Epithelial cell of proximal tubule (primary cell): Measurements from ENCODE around the gene EIF2AK3. TPM values are rescaled to one million over a fixed set of nuclear protein-coding genes. Genes with fewer than 3 reads are reported as not detected.

ENCODE experiments used
- DNase-seq: peaks from one replicate; pipeline ENCODE4 v3.0.0-alpha.2; 2011; ENCODE audit warnings: low read depth
- H3K4me3 ChIP-seq: 2 replicates; pipeline ENCODE4 v1.5.1; 2011; ENCODE audit warnings: low read depth, mild to moderate bottlenecking, low read length
- total RNA-seq: library from RNA; depleted of rRNA; stranded (reverse); fragments of >200 nt; gene quantifications from 2 replicates; pipeline ENCODE4 v1.2.3, GENCODE V29; 2015
- TF ChIP-seq, protein P1 (sequence below): conservative IDR thresholded peaks from 2 replicates; pipeline ENCODE4 v1.5.1; 2012; ENCODE audit warnings: low read depth, mild to moderate bottlenecking, low read length

Gene EIF2AK3
- total RNA-seq, 1 donor from 2014 or later: 12.3 TPM

DNA sequence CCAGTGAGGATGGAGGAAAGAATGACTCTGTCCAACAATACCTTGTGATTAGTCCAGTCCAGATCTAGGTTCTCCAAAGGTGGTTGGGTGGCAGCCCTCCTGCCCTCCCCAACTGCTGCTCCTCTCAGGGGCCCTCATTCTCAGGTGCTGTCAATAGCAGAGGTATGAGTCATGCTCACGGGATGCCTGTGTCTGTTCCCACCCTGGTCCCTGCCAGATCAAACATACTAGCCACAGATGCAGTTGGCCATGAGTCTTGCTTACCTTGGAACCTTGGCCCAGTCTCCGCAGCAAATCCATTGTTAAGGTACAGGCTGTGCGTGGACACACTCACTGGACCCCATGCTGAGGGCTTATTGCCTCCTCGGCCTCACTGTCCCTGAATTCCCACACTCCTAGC is 39.3 kb upstream of the EIF2AK3 start:
- DNase-seq: no peak
- TF ChIP-seq, protein P1, sequence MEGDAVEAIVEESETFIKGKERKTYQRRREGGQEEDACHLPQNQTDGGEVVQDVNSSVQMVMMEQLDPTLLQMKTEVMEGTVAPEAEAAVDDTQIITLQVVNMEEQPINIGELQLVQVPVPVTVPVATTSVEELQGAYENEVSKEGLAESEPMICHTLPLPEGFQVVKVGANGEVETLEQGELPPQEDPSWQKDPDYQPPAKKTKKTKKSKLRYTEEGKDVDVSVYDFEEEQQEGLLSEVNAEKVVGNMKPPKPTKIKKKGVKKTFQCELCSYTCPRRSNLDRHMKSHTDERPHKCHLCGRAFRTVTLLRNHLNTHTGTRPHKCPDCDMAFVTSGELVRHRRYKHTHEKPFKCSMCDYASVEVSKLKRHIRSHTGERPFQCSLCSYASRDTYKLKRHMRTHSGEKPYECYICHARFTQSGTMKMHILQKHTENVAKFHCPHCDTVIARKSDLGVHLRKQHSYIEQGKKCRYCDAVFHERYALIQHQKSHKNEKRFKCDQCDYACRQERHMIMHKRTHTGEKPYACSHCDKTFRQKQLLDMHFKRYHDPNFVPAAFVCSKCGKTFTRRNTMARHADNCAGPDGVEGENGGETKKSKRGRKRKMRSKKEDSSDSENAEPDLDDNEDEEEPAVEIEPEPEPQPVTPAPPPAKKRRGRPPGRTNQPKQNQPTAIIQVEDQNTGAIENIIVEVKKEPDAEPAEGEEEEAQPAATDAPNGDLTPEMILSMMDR: no peak
- H3K4me3 ChIP-seq: no peak overlapping the region

DNA sequence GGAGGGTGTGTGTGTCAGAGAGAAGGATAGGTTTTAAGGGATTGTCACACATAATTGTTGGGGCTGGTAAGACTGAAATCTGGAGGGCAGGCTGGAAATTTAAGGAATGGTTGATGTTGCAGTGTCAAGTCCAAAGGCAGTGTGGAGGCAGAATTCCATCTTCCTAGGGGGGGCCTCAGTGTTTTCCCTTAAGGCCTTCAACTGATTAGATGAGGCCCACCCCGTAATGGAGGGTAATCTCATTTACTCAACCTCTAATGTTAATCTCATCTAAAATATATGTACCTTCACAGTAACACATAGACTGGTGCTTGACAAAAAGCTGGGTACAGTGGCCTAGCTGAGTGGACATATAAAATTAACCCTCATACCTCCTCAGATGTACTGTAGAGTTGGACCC is 33.4 kb upstream of the EIF2AK3 start:
- no peak for DNase-seq
- TF ChIP-seq, protein P1: no peak
- no peak overlapping the region for H3K4me3 ChIP-seq

DNA sequence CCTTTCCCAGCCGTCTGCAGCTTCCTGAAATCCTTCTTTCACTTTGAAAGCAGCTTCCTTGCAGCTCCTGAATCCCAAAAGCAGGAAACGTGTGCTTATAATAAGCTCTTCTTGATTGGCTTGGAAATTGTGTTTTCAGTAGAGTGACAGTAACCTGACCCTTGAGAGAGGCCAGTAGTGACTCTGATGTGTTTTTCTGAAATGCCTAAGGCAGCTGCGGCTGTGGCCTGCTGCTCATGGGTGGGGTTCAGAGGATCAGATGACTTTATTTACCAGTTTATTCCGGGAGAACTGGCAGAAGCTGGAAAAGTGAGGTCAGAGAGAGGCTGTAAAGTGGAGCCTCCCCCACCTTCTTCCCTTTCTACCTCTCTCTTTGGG is 32.3 kb upstream of the EIF2AK3 start:
- DNase-seq: no peak
- TF ChIP-seq, protein P1: no peak
- no peak overlapping the region for H3K4me3 ChIP-seq

DNA sequence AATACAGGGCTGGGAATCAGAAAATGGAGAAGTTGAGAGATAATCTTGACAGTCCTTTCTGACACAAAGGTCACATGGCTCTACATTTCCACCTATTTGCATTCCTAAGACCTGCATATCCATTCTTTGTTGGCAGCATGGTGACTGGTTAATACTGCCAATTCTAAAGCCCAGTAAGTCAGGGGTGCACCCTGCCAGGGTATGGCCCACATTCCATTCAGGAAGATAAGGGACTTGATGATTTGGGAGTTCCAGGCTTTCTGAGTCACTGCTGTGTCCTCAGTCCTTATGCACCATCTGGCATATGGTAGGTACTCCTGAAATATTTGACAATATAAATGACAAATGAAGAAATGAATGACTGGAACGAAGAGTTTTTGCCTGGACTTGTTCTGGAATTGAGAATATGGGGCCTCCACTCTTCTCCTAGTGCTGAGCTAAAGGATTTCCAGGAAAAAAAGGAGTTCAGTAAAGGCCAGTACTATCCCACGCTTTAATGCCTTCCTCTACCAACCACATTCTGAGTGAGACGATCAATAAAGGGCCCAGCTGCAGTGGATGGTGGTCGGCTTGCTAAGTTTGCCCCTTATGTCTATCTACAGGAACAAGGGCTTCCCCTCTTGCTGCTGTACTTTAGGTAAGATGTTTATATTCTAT is 31.7 kb upstream of the EIF2AK3 start:
- no peak overlapping the region for H3K4me3 ChIP-seq
- DNase-seq: no peak
- TF ChIP-seq, protein P1: no peak

DNA sequence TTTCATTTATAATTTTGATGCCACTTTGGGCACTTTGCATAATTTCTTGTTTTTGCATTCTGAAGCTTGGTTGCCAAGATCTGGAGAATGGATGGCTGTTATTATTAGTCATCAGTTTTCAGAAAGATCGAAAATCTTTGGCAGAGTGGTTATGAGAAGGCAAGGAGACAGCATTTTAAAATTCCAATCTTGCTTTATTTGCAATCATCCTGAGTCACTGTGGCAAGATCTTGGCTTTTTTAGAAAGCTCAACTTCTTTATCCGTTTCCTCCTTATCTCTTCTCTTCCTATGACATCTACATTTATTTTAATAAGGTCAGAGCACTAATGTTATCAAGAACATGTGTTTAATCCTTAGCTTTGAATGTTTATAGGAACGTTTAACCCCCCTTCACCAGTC is 31.1 kb upstream of the EIF2AK3 start:
- DNase-seq: no peak
- TF ChIP-seq, protein P1: no peak
- H3K4me3 ChIP-seq: no peak overlapping the region

DNA sequence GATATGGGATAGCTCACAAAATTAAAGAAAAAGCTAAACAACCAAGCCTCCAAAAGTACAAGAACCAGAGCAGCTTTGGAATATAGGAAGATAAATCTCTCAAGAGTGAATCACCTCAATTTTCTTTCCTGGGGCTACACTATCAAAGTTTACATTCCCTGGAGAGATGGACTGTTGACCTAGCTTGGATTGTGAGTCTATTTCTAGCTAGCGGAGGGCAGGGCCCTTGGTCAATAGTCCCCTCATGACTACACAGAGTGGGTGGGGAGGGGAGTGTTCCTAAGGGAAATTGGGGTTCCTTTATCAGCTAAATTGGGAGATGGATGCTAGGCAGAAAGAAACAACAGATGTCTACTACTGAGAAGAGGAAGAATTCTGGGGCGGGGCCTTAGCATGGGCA is 29.9 kb upstream of the EIF2AK3 start:
- TF ChIP-seq, protein P1: no peak
- no peak overlapping the region for H3K4me3 ChIP-seq
- DNase-seq: no peak

DNA sequence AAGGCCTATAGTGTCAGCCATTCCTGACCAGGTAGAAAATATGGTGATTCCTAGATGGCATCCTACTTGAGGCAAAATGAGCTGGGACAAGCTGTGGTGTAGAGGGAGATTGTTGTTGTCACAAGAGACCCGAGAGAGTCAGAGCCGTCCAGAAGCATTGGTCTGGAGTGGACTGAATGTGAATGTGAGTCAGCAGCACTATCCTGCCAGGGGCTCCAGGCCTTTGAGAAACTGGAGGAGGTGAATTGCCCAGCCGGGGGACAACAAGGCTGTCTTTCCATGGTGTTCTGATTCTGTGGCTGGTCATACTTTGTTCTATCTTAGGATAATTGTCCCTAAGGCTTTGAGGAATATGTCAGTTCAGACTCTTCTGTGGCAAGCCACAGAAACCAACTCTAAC is 29.4 kb upstream of the EIF2AK3 start:
- DNase-seq: no peak
- TF ChIP-seq, protein P1: no peak
- no peak overlapping the region for H3K4me3 ChIP-seq
